Stimulated activated naive B cell treated with anti-CD40 and anti-IgM and Interleukin-4, amounts not matched to agents 10 μg/mL and 1 μg/mL and 100 μg/mL, for 72 hours (primary cell): ENCODE measurements around the gene WDR55.
A peak's percentile ranks its signal among the peaks of the same experiment; 100 is the strongest.
"Not testable (repeated sequence)": the region's sequence is repeated elsewhere in the genome, so short reads cannot be mapped to it uniquely, and the experiment has no call there.

ENCODE experiments used
- ATAC-seq, 2 donors: fragments of 150-1000 bp; cut with Tn5 transposase; replicated peaks; 2 replicates each; pipeline ENCODE4 v1.10.0; 2021; ENCODE audit warnings: moderate library complexity in 1 of 2
- DNase-seq: peaks from one replicate; pipeline ENCODE4 v3.0.0; 2021
- H3K27ac Mint-ChIP-seq: one replicate; pipeline ENCODE4 v1.8.0; 2022; ENCODE audit warnings: mild to moderate bottlenecking, mixed read lengths
- H3K27me3 Mint-ChIP-seq, 2 donors: one replicate each; pipeline ENCODE4 v1.8.0; 2022; ENCODE audit warnings: mixed read lengths in 2 of 2
- H3K36me3 Mint-ChIP-seq, 2 donors: one replicate each; pipeline ENCODE4 v1.8.0; 2022; ENCODE audit warnings: mixed read lengths in 2 of 2, mild to moderate bottlenecking in 1 of 2
- H3K4me1 Mint-ChIP-seq, 2 donors: one replicate each; pipeline ENCODE4 v1.8.0; 2022; ENCODE audit warnings: mixed read lengths in 2 of 2, mild to moderate bottlenecking in 1 of 2
- H3K4me3 Mint-ChIP-seq, 2 donors: one replicate each; pipeline ENCODE4 v1.8.0; 2022; ENCODE audit warnings: mild to moderate bottlenecking in 2 of 2, mixed read lengths in 2 of 2, moderate library complexity in 1 of 2
- H3K9me3 Mint-ChIP-seq, 2 donors: one replicate each; pipeline ENCODE4 v1.8.0; 2022; ENCODE audit warnings: mixed read lengths in 2 of 2, mild to moderate bottlenecking in 1 of 2

WDR55 gene

GRCh38 chr5:140635291-140636257, 29.1 kb upstream of the WDR55 start:
- ATAC-seq (no peak), DNase-seq (no peak)
- H3K27me3 Mint-ChIP-seq = peaks cover 17 to 26% of the 10 kb centered on the region in 2 donors
- no peaks in the 10 kb centered on the region for H3K9me3 Mint-ChIP-seq
- peaks cover 26 to 44% of the 10 kb centered on the region in 2 donors for H3K4me1 Mint-ChIP-seq
- H3K27ac Mint-ChIP-seq = no peak overlapping the region
- no peak overlapping the region for H3K4me3 Mint-ChIP-seq
- H3K36me3 Mint-ChIP-seq = peaks cover 0 to 2% of the 10 kb centered on the region in 2 donors

GRCh38 chr5:140637371-140638100, 27.2 kb upstream of the WDR55 start:
- H3K27ac Mint-ChIP-seq = no peak overlapping the region
- no peak for DNase-seq
- no peak overlapping the region for H3K4me3 Mint-ChIP-seq
- H3K4me1 Mint-ChIP-seq = peaks cover 32 to 54% of the 10 kb centered on the region in 2 donors
- peaks cover 11 to 18% of the 10 kb centered on the region in 2 donors for H3K36me3 Mint-ChIP-seq
- H3K27me3 Mint-ChIP-seq = peaks cover under 1 to 9% of the 10 kb centered on the region in 2 donors
- ATAC-seq = no peak
- no peaks in the 10 kb centered on the region for H3K9me3 Mint-ChIP-seq

- ATAC-seq, H3K9me3 Mint-ChIP-seq, DNase-seq, H3K27me3 Mint-ChIP-seq: not testable (repeated sequence)
- H3K27ac Mint-ChIP-seq = peak overlapping the region; percentile 90
- peaks cover 23 to 54% of the 10 kb centered on the region in 2 donors for H3K4me1 Mint-ChIP-seq
- peaks cover 18 to 27% of the 10 kb centered on the region in 2 donors for H3K36me3 Mint-ChIP-seq
- H3K4me3 Mint-ChIP-seq = peak overlapping the region; percentile 81 to 89
Observed at GRCh38 chr5:140638898-140639147, 25.9 kb upstream of the WDR55 start.

GRCh38 chr5:140639148-140639981, 25.3 kb upstream of the WDR55 start, which contains the start of gene TMCO6:
TSS of gene TMCO6 (plus strand) at chr5:140639451. CDS start at chr5:140639528, 77 bp downstream.
- peaks cover 22 to 29% of the 10 kb centered on the region in 2 donors for H3K36me3 Mint-ChIP-seq
- ATAC-seq (peak; percentile 89 to 95), DNase-seq (peak; percentile 91)
- H3K4me3 Mint-ChIP-seq = peak within 1 kb of the TSS; percentile 81 to 89
- H3K27me3 Mint-ChIP-seq = no peaks in the 10 kb centered on the region
- peak within 1 kb of the TSS; percentile 90 for H3K27ac Mint-ChIP-seq
- H3K9me3 Mint-ChIP-seq = no peaks in the 10 kb centered on the region
- H3K4me1 Mint-ChIP-seq = peaks cover 23 to 49% of the 10 kb centered on the region in 2 donors

GRCh38 chr5:140641716-140642115, 23.0 kb upstream of the WDR55 start:
- no peak overlapping the region for H3K27ac Mint-ChIP-seq
- H3K4me3 Mint-ChIP-seq = no peak overlapping the region
- H3K4me1 Mint-ChIP-seq = peaks cover 32 to 66% of the 10 kb centered on the region in 2 donors
- DNase-seq = no peak
- H3K27me3 Mint-ChIP-seq = no peaks in the 10 kb centered on the region
- peaks cover 34 to 36% of the 10 kb centered on the region in 2 donors for H3K36me3 Mint-ChIP-seq
- ATAC-seq = no peak
- H3K9me3 Mint-ChIP-seq = no peaks in the 10 kb centered on the region

GRCh38 chr5:140642718-140643117, 22.0 kb upstream of the WDR55 start:
- ATAC-seq (no peak), DNase-seq (no peak)
- Mint-ChIP-seq H3K4me1 (peaks cover 31 to 66% of the 10 kb centered on the region in 2 donors), H3K27ac (no peak overlapping the region), H3K4me3 (no peak overlapping the region), H3K27me3 (no peaks in the 10 kb centered on the region), H3K36me3 (peaks cover 36 to 37% of the 10 kb centered on the region in 2 donors), H3K9me3 (no peaks in the 10 kb centered on the region)

GRCh38 chr5:140647042-140647419, 17.7 kb upstream of the WDR55 start:
- no peaks in the 10 kb centered on the region for H3K9me3 Mint-ChIP-seq
- H3K36me3 Mint-ChIP-seq = peaks cover 42 to 51% of the 10 kb centered on the region in 2 donors
- peak overlapping the region; percentile 99 for H3K27ac Mint-ChIP-seq
- no peaks in the 10 kb centered on the region for H3K27me3 Mint-ChIP-seq
- DNase-seq = no peak
- H3K4me3 Mint-ChIP-seq = peak overlapping the region; percentile 91 to 100
- ATAC-seq = peak in 1 of 2 donors; percentile 29
- peaks cover 20 to 45% of the 10 kb centered on the region in 2 donors for H3K4me1 Mint-ChIP-seq

GRCh38 chr5:140658870-140659269, 5.8 kb upstream of the WDR55 start:
- Mint-ChIP-seq H3K4me3 (no peak overlapping the region), H3K27ac (peak overlapping the region; percentile 14), H3K36me3 (peaks cover 46 to 73% of the 10 kb centered on the region in 2 donors), H3K4me1 (peaks cover 6 to 16% of the 10 kb centered on the region in 2 donors), H3K27me3 (no peaks in the 10 kb centered on the region), H3K9me3 (no peaks in the 10 kb centered on the region)
- DNase-seq (no peak), ATAC-seq (no peak)

GRCh38 chr5:140660371-140660770, 4.3 kb upstream of the WDR55 start:
- H3K27me3 Mint-ChIP-seq, H3K27ac Mint-ChIP-seq, H3K9me3 Mint-ChIP-seq, ATAC-seq, DNase-seq, H3K4me3 Mint-ChIP-seq: not testable (repeated sequence)
- Mint-ChIP-seq H3K4me1 (peaks cover 7 to 24% of the 10 kb centered on the region in 2 donors), H3K36me3 (peaks cover 47 to 70% of the 10 kb centered on the region in 2 donors)

- peak overlapping the region; percentile 96 to 100 for H3K4me3 Mint-ChIP-seq
- peaks cover 53 to 78% of the 10 kb centered on the region in 2 donors for H3K36me3 Mint-ChIP-seq
- H3K9me3 Mint-ChIP-seq = no peaks in the 10 kb centered on the region
- H3K27me3 Mint-ChIP-seq = no peaks in the 10 kb centered on the region
- peaks cover 25 to 42% of the 10 kb centered on the region in 2 donors for H3K4me1 Mint-ChIP-seq
- DNase-seq (no peak), ATAC-seq (no peak)
- peak overlapping the region; percentile 97 for H3K27ac Mint-ChIP-seq
Observed at GRCh38 chr5:140664030-140664358, 710 bp upstream of the WDR55 start.

- H3K27ac Mint-ChIP-seq, ATAC-seq, H3K9me3 Mint-ChIP-seq, H3K4me3 Mint-ChIP-seq, DNase-seq, H3K27me3 Mint-ChIP-seq: not testable (repeated sequence)
- H3K4me1 Mint-ChIP-seq = peaks cover 19 to 20% of the 10 kb centered on the region in 2 donors
- H3K36me3 Mint-ChIP-seq = peaks cover 51 to 76% of the 10 kb centered on the region in 2 donors
Observed at GRCh38 chr5:140671035-140671434, 6.3 kb downstream of the WDR55 start.

GRCh38 chr5:140671472-140672125, 6.9 kb downstream of the WDR55 start:
- no peak for ATAC-seq
- Mint-ChIP-seq H3K36me3 (peaks cover 49 to 74% of the 10 kb centered on the region in 2 donors), H3K9me3 (no peaks in the 10 kb centered on the region), H3K4me1 (peaks cover 13 to 16% of the 10 kb centered on the region in 2 donors), H3K27me3 (no peaks in the 10 kb centered on the region), H3K27ac (peak overlapping the region; percentile 7), H3K4me3 (no peak overlapping the region)
- no peak for DNase-seq

- H3K9me3 Mint-ChIP-seq = no peaks in the 10 kb centered on the region
- no peak overlapping the region for H3K27ac Mint-ChIP-seq
- DNase-seq (no peak), ATAC-seq (peak in 1 of 2 donors; percentile 10)
- no peak overlapping the region for H3K4me3 Mint-ChIP-seq
- H3K36me3 Mint-ChIP-seq = peaks cover 49 to 76% of the 10 kb centered on the region in 2 donors
- H3K27me3 Mint-ChIP-seq = no peaks in the 10 kb centered on the region
- H3K4me1 Mint-ChIP-seq = peaks cover 3 to 11% of the 10 kb centered on the region in 2 donors
Observed at GRCh38 chr5:140672455-140673186, 7.9 kb downstream of the WDR55 start.
